Measurements from ENCODE around the gene TTC7B.

GRCh38 chr14:90730206-90730766 is 85.9 kb downstream of the TTC7B start:
- no peak for TF ChIP-seq POLR2A (IDR thresholded peaks at IDR 0.05)
- no peak for TF ChIP-seq CTCF (IDR thresholded peaks at IDR 0.05)
